Cortex of kidney (tissue), 1 donor: ENCODE data around the gene RAB17.

Experiments
- DNase-seq: peaks from one replicate; lab custom pipeline; 2025; lab: John Stamatoyannopoulos, UW

RAB17 gene

DNA sequence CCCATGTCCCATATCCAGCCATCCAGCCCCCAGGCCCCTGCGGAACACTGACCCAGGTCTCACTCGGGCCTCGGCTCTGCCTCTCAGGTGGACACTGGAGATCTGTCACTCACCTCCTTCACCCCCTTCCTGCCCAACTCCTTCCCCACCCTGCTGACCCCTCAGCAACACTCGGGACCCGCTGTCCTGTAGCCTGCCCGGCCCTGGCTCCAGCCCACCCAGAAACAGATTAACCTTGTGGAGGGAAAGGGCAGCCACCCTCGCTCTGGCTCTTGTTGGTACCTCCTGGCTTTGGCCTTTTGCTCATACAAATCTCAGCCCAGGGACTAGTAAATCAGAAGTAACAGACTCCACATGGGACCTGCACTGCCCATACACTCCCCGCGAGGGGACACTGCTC lies 53.9 kb downstream of the RAB17 start:
- DNase-seq, result no peak

GRCh38 chr2:237536083-237536415 lies 54.5 kb downstream of the RAB17 start:
- no peak for DNase-seq

- no peak for DNase-seq
These were observed 55.0 kb downstream of the RAB17 start for GRCh38 chr2:237535385-237536082.

DNA sequence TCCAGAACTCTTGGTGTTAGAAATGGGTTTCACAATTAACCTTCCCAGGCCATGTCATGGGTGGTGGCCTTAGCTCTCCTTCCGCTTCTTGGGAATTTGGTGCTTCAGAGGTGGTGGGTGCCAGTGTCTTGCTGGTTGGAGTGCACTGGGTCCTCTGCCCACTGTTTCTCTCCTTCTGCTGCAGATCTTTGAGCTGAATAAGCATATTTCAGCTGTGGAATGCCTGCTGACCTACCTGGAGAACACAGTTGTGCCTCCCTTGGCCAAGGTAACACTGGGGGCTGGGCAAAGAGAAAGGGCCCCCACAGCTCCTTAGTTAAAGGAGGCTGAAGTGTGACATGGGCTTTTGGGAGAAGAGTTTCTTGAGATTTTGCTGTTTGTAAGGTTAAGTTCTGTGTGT lies 56.2 kb downstream of the RAB17 start:
- no peak for DNase-seq

GRCh38 chr2:237533668-237534161 lies 56.8 kb downstream of the RAB17 start:
- DNase-seq, result no peak

- no peak for DNase-seq
These were observed 58.4 kb downstream of the RAB17 start for GRCh38 chr2:237532160-237532559.

DNA sequence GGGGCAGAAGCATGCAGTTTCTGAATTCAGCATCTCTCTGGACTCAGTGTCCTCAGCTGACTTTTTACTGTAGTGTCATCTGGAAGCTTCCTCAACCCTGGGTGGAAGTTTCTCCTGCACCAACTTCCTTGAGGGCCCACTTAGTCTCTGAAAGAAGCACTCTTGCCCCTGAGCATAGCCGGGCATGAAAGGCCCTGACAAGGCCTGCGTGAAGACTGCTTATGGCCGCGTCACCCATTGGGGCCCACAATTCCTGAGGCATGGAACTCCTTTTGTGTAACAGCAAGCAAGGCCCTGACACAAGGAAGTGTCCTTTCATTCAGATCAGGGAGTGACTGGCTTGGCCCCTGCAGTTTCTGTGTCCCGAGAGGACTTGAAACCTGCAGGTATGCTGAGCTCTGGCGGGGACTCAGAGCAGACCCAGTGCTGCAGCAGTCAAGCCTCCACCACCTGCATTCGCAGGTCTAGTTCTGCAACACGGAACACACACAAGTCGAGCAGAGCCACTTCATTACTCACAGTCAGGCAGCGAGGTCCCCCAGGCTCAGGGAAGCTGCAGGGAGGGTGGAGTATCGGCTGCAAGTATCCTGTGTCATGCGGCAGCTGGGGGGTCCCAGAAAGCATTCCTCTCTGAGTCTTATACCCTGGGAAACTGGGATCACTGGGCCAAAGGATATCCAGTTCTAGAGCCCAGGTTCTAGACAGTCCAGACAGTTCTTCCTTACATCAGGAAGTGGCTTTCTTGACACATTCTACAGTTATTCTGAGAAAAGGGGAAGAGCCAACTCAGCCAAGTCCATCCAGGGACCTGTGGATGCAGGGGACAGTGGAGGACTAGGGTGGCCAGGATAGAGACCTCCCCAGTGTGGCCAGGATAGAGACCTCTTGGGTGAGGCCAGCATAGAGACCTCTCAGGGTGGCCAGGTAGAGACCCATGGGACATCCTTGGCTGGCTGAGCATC lies 59.8 kb downstream of the RAB17 start:
- no peak for DNase-seq

DNA sequence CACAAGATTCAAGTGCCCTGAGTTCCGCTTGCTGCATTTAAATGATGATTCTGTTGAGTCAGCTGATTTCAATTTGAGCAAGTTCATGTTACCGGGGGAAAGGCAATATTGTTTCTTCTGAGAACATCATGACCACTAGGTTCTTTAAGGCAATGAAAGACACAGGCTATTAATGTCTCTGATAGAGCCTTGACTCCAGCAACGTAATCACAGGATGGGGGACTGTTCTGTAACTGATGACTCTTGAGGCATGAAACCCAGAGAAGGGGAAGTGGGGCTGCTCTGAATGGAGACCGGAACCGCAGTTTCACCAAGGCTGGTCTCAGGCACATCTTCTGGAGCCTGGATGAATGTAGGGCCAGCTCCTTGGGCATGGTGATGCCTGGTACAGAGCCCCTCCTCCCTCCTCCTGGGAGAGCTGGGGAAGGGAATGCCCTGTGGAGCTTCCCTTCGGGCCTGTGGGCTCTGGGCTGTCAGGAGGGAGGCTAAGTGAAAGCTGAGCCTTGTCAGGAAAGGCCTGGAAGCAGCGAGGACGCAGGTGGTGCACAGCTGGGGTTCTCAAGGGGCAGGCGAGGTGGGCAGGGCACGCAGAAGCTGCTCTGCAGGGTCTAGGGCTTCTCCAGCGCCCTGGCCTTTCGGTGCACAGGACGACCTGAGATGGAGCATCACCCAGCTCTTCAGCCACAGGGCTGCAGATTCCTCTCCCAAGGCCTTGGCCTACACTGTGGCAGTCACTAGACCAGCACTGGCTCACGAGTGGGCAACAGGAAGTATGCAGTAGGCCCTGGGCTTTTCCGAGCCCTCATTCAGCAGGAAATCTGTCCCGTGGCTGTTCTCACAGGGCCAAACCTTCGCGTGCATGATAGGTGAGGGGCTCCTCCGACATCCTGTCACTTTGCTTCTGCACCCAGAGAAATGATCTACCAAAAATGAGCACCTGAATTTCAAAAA lies 60.8 kb downstream of the RAB17 start:
- DNase-seq, result no peak

DNA sequence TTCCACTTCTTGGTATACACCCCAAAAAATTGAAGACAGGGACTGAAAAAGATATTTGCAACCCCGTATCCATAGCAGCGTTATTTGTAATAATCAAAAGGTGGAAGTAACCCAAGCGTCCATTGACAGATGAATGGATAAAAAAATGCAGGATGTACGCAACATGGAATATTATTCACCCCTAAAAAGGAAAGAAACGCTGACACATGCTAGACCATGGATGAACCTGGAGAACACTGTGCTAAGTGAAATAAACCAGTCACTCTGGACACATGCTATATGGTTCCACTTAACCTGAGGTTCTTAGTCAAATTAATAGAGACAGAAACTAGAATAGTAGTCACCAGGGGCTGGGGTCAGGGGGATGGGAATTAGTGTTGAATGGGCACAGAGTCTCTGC lies 62.8 kb downstream of the RAB17 start:
- DNase-seq, result no peak

- no peak for DNase-seq
These were observed 63.3 kb downstream of the RAB17 start for GRCh38 chr2:237527233-237527632.

DNA sequence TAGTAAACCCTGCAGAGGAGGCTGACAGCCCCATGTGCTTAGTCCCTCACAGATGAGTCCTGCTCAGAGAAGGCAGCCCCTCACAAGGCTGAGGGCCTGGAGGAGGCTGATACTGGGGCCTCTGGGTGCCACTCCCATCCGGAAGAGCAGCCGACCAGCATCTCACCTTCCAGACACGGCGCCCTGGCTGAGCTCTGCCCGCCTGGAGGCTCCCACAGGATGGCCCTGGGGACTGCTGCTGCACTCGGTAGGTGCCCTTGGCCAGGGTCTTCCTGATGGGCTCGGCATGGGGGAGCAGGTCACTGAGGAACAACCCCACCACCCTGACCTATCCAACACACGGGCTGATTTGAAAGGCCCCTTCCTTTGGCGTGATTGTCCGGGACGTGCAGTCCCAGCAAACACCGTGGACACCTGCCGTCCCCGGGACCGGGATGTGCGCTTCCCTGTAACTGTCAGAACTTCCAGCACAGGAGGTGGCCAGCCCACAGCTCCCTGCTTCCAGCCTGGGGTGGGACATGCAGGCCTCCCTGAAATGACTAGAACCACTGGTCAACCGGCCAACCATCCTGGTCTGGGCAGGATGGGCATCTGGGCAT lies 64.9 kb downstream of the RAB17 start:
- no peak for DNase-seq

- DNase-seq, result no peak
These were observed 65.9 kb downstream of the RAB17 start for GRCh38 chr2:237524631-237525030.
